Subcutaneous adipose tissue (tissue), 4 donors: ENCODE data around the gene UBXN1. TPM values are rescaled to one million over a fixed set of nuclear protein-coding genes. Genes with fewer than 3 reads are reported as not detected.

Experiments
- CTCF ChIP-seq: fragments of 450-650 bp; IDR thresholded peaks from one replicate; pipeline ENCODE4 v1.5.1; 2016; ENCODE audit warnings: low read depth, mild to moderate bottlenecking, control low read depth, antibody characterized with exemption, moderate library complexity
- total RNA-seq, 4 donors: library from RNA; depleted of rRNA; stranded (reverse); fragments of >200 nt; gene quantifications; one replicate each; pipeline ENCODE4 v1.1.0, GENCODE V29; 2016

Gene UBXN1
- 100 to 1,000 TPM; 113 to 235 (median 142) TPM for total RNA-seq

GRCh38 chr11:62678770-62679696 lies at the start of gene UBXN1:
Gene UBXN1 (minus strand): TSS chr11:62679073. CDS start chr11:62678923, 150 bp downstream.
- TF ChIP-seq CTCF, result no peak

GRCh38 chr11:62728171-62728988 lies 49.5 kb upstream of the UBXN1 start, which contains the start of gene TTC9C:
Gene TTC9C (plus strand): TSS chr11:62728486. CDS start chr11:62728849, 363 bp downstream.
- no peak for TF ChIP-seq CTCF

- no peak for TF ChIP-seq CTCF
Measured at GRCh38 chr11:62727872-62728170, 48.9 kb upstream of the UBXN1 start.

- TF ChIP-seq CTCF, result no peak
Measured at GRCh38 chr11:62727165-62727871, 48.4 kb upstream of the UBXN1 start, which contains the start of gene HNRNPUL2. Gene HNRNPUL2 (minus strand): TSS chr11:62727457. CDS start chr11:62727156, 301 bp downstream.

- no peak for TF ChIP-seq CTCF
Measured at GRCh38 chr11:62726915-62727164, 48.0 kb upstream of the UBXN1 start.

GRCh38 chr11:62726156-62726914 lies 47.5 kb upstream of the UBXN1 start:
- TF ChIP-seq CTCF, result no peak
